Activated T-helper 9 cell treated with anti-CD3 and anti-CD28 coated beads, Interleukin-2, amount 50 U/mL, for 16 hours (primary cell): ENCODE results near the gene TASP1.
"Not testable (repeated sequence)": the region's sequence is repeated elsewhere in the genome, so short reads cannot be mapped to it uniquely, and the experiment has no call there.

ENCODE experiments used
- DNase-seq: peaks from one replicate; pipeline ENCODE4 v3.0.0-alpha.2; 2020; ENCODE audit warnings: low read depth

Gene TASP1

DNA sequence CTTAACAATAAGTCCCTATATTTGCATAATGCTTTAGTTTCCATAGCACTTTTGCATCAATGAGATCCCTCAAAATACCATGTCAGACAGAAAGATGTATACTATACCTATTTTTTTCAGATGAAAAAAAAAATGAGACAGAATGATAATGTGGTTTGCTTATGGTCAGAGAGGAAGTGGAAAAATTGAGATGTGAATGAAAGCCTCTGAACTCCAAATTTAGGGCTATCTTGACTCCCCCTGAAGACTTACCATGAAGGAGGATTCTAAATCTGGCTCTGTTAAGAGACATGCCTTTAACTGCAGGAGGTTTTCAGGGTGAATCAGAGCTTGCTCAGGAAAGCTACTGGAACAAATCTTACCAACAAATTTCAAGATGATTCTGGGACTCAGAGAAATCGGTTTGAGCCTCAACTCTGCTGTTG is 241.4 kb downstream of the TASP1 start:
- no peak for DNase-seq

DNA sequence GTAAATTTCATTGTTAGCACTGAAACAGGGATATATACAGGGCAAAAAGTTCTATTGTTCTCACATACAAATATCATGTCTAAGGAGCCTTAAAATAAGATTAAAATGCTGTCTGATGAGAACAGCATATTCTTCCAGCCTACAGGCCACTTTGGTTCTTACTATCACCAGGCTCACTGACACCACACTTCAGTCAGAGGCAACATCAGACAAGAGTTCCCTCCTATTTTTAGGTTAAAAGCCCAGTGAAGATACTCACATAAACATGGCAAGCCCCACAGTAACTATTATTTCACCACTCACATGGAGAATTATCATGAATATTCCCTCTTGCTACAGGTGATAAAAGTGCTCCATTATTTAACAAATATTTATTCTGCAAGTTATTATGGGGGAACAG is 241.9 kb downstream of the TASP1 start:
- DNase-seq, result no peak

- no peak for DNase-seq
Observed at GRCh38 chr20:13396022-13396421, 242.7 kb downstream of the TASP1 start.

GRCh38 chr20:13395232-13395631 is 243.5 kb downstream of the TASP1 start:
- DNase-seq, result no peak

GRCh38 chr20:13392391-13392790 is 246.3 kb downstream of the TASP1 start:
- no peak for DNase-seq

GRCh38 chr20:13389115-13389514 is 249.6 kb downstream of the TASP1 start:
- no peak for DNase-seq

GRCh38 chr20:13384132-13384531 is 254.6 kb downstream of the TASP1 start:
- DNase-seq, result no peak

- DNase-seq, result no peak
Observed at GRCh38 chr20:13382786-13383185, 255.9 kb downstream of the TASP1 start.

- DNase-seq, result not testable (repeated sequence)
Observed at GRCh38 chr20:13380497-13381229, 258.1 kb downstream of the TASP1 start.

GRCh38 chr20:13373400-13373799 is 265.3 kb downstream of the TASP1 start:
- no peak for DNase-seq

DNA sequence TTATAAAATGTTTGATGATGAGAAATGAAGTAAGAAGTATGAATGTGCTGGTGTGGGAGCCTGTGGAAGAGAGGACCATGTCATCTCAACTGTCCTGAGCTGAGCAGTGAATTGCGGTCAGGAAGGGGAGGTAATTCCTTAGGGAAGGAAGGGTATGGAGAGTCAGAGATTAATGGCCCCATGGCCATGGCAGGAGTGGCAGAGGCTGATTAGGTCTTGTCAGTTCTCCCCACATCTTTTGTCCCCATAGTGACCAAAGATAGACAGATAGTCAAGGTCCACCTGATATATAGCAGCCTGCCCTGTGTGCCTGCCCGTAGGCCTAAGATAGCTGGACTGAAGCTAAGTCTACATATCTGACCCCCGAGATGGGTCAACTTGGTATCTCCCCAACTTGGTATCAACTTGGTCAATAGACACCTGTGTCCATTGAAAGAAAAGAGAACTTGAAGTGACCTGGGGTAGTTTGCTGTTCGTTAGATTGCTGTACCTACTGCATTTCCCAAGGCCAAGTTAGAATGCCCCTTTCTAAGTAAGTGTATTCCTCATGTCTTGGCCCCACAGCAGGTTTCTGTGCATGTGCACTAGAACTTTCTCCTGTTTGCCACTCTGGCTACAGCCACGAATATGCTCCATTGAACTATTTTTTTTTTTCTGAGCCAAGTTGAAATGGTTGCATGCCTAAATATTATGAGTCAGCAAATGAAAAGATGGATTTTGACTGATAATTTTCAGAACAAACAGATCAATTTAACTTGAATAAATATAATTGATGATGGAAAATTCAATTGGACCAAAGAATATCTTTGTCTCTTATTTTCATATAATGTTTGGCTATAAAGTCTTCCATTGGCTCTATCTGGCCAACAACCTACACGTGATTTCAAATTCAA is 274.2 kb downstream of the TASP1 start:
- DNase-seq, result no peak

GRCh38 chr20:13363473-13363872 is 275.3 kb downstream of the TASP1 start:
- DNase-seq, result no peak

DNA sequence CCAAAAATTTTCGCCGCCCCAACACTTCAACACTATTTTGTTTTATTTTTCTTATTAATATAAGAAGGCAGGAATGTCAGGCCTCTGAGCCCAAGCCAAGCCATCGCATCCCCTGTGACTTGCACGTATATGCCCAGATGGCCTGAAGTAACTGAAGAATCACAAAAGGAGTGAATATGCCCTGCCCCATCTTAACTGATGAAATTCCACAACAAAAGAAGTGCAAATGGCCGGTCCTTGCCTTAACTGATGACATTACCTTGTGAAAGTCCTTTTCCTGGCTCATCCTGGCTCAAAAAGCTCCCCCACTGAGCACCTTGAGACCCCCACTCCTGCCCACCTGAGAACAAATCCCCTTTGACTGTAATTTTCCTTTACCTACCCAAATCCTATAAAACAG is 276.6 kb downstream of the TASP1 start:
- not testable (repeated sequence) for DNase-seq

- not testable (repeated sequence) for DNase-seq
Observed at GRCh38 chr20:13358936-13359335, 279.8 kb downstream of the TASP1 start.

DNA sequence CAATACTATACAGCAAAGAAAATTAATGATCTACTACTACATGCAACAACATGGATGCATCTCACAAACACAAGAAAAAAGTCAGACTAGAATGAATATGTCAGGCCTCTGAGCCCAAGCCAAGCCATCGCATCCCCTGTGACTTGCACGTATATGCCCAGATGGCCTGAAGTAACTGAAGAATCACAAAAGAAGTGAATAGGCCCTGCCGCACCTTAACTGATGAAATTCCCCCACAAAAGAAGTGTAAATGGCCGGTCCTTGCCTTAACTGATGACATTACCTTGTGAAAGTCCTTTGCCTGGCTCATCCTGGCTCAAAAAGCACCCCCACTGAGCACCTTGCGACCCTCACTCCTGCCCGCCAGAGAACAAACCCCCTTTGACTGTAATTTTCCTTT is 280.9 kb downstream of the TASP1 start:
- DNase-seq, result not testable (repeated sequence)

DNA sequence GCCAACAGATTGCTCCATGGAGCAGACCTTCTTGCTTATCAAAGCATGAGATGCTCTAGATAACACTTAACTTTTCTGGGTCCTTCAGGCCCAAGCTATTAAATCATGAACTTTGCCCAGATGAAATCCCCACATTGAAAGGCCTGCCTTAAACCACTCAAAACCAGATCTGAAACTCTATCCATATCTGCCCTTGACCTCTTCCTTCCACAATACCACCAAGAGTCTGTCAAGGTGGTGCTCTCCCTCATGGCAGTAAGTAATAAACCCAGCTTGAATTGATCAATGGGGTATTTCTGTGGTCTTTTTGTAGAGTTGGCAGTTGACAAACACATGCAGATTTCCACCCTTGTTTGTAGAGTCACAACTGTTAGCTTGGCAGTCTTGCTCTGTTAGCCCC is 282.1 kb downstream of the TASP1 start:
- DNase-seq, result no peak

GRCh38 chr20:13355941-13356486 is 282.7 kb downstream of the TASP1 start:
- DNase-seq, result no peak

GRCh38 chr20:13355411-13355810 is 283.3 kb downstream of the TASP1 start:
- no peak for DNase-seq

GRCh38 chr20:13353261-13353945 is 285.3 kb downstream of the TASP1 start:
- no peak for DNase-seq

DNA sequence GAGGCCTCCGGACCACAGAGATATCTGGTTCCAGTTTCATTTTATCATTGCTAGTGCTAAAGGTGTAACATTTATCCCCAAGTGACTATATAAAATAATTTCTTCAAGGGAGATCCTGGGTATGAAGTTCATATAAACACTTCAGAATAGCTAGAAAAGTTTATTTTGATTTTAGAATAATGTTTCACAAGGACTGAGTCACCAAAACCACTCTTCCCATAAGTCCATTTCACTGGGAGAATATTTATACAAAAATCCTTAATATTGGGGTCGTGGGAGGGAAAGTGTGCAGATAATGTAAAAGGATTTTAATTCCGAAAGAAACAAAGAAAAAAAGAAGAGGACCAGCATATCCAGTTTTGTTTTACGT is 289.5 kb downstream of the TASP1 start:
- no peak for DNase-seq

DNA sequence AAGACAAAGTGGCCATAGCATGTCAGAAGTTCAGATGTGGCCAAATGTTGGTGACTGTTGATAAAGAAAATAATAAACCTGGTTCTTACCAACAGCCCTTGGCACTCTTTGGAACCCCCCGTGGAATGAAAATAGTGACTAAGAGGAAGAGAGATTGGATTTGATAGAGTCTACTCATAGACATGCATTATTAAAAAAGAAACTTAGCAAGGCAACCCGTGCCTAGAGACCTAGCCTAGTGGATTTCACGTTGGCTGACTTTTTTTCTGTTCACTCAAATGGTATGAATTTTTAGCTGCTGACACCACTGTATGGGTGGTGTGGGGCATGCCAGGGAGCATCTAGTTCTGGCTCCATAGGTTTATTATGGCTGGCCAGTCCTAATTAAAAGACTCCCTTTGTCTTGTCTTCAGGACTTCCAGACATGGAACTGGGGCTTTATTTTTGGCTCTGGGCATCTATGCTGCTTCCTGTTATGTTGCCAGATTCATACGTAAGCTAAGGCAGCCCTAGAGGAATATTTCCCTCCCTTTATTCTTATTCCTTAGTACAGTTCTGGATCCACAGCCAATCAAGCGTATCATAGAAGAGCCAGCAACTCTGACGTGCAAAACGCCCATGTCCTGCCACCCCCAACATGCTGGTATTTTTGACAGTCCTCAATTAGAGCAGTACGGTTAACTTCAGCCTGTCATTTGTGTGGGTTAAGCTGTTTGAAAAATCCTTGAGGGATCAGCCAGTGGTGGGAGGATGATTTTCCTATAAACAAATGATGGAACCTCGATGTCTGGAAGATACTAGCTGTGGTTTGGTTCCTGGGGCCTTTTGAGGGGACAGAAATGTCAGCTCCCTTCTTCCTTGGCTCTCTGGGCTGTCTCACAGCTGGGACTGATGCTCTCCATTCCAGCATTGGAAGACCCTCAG is 290.2 kb downstream of the TASP1 start:
- no peak for DNase-seq
